GM23338 (cell line): ENCODE measurements around the gene TERT. TPM values are rescaled to one million over a fixed set of nuclear protein-coding genes. Genes with fewer than 3 reads are reported as not detected.

Experiments
- ATAC-seq: fragments of 200-7000 bp; cut with Tn5 transposase; 3 replicates; pipeline ENCODE4 v1.9.1; 2020
- DNase-seq: peaks from one replicate; pipeline ENCODE4 v3.0.0-alpha.2; 2015; ENCODE audit warnings: low spot score
- H2AFZ ChIP-seq: fragments of 200-600 bp; sonication (generic); 2 replicates; pipeline ENCODE4 v1.8.0; 2016; ENCODE audit warnings: antibody characterized with exemption, mild to moderate bottlenecking, moderate library complexity
- H3F3A ChIP-seq: fragments of 200-600 bp; sonication (generic); replicated peaks from 2 replicates; pipeline ENCODE4 v1.8.0; 2017; ENCODE audit warnings: antibody characterized with exemption, mixed run types, low read depth
- H3K27ac ChIP-seq: fragments of 200-600 bp; sonication (generic); 2 replicates; pipeline ENCODE4 v1.6.1; 2016; ENCODE audit warnings: low read depth
- H3K27me3 ChIP-seq: fragments of 200-600 bp; sonication (generic); 2 replicates; pipeline ENCODE4 v1.8.0; 2016; ENCODE audit warnings: mild to moderate bottlenecking, mixed run types, moderate library complexity; ENCODE audit not compliant: insufficient read depth
- H3K36me3 ChIP-seq: fragments of 200-600 bp; sonication (generic); 2 replicates; pipeline ENCODE4 v1.8.0; 2016; ENCODE audit warnings: mild to moderate bottlenecking; ENCODE audit not compliant: insufficient read depth
- H3K4me1 ChIP-seq: fragments of 200-600 bp; sonication (generic); 2 replicates; pipeline ENCODE4 v1.8.0; 2016; ENCODE audit warnings: mild to moderate bottlenecking, moderate library complexity; ENCODE audit not compliant: insufficient read depth
- H3K4me2 ChIP-seq: fragments of 200-600 bp; sonication (generic); 2 replicates; pipeline ENCODE4 v1.7.1; 2017; ENCODE audit warnings: mixed run types
- H3K4me3 ChIP-seq: fragments of 200-600 bp; sonication (generic); 2 replicates; pipeline ENCODE4 v1.6.1; 2016; ENCODE audit warnings: mixed run types
- H3K79me2 ChIP-seq: fragments of 200-600 bp; sonication (generic); replicated peaks from 2 replicates; pipeline ENCODE4 v1.8.0; 2017; ENCODE audit warnings: mild to moderate bottlenecking; ENCODE audit not compliant: insufficient read depth
- H3K9me2 ChIP-seq: fragments of 200-600 bp; sonication (generic); 2 replicates; pipeline ENCODE4 v1.8.0; 2017; ENCODE audit not compliant: insufficient read depth
- H4K20me1 ChIP-seq: fragments of 200-600 bp; sonication (generic); replicated peaks from 2 replicates; pipeline ENCODE4 v1.8.0; 2017; ENCODE audit warnings: mild to moderate bottlenecking; ENCODE audit not compliant: insufficient read depth
- H3K27ac Mint-ChIP-seq: 2 replicates; pipeline ENCODE4 v1.8.0; 2020; ENCODE audit warnings: inconsistent platforms, mild to moderate bottlenecking, moderate library complexity, mixed read lengths
- H3K27me3 Mint-ChIP-seq: 3 replicates; pipeline ENCODE4 v1.8.0; 2022; ENCODE audit warnings: low read depth, mild to moderate bottlenecking, moderate library complexity, mixed read lengths, inconsistent platforms; ENCODE audit not compliant: insufficient read depth, poor library complexity
- H3K36me3 Mint-ChIP-seq: 3 replicates; pipeline ENCODE4 v1.8.0; 2021; ENCODE audit warnings: low read depth, mild to moderate bottlenecking, inconsistent platforms, moderate library complexity, mixed read lengths
- H3K4me1 Mint-ChIP-seq: 3 replicates; pipeline ENCODE4 v1.8.0; 2020; ENCODE audit warnings: mild to moderate bottlenecking, inconsistent platforms, mixed read lengths
- H3K4me3 Mint-ChIP-seq: 3 replicates; pipeline ENCODE4 v1.8.0; 2021; ENCODE audit warnings: moderate library complexity, mild to moderate bottlenecking, inconsistent platforms, mixed read lengths
- H3K9me3 Mint-ChIP-seq: 3 replicates; pipeline ENCODE4 v1.8.0; 2020; ENCODE audit warnings: moderate library complexity, mild to moderate bottlenecking, inconsistent platforms, mixed read lengths
- CTCF ChIP-seq, 2 experiments: fragments of 200-600 bp in 1 of 2; sonication (generic) in 1 of 2; conservative IDR thresholded peaks; 2 replicates each; pipeline versions ENCODE4 v1.5.1 to v1.6.1; 2016 to 2017; ENCODE audit warnings: antibody characterized with exemption in 2 of 2, low read depth in 2 of 2, mild to moderate bottlenecking in 2 of 2, moderate library complexity in 1 of 2
- ETS1 ChIP-seq: IDR thresholded peaks from 2 replicates; pipeline ENCODE4 v1.6.1; 2016; ENCODE audit warnings: antibody characterized with exemption
- EZH2 ChIP-seq: fragments of 200-600 bp; sonication (generic); IDR thresholded peaks from one replicate; pipeline ENCODE4 v1.8.0; 2017; ENCODE audit warnings: antibody characterized with exemption, mild to moderate bottlenecking, low read depth; ENCODE audit not compliant: unreplicated experiment
- EZH2phosphoT487 ChIP-seq: fragments of 200-600 bp; sonication (generic); IDR thresholded peaks from one replicate; pipeline ENCODE4 v1.8.1; 2018; ENCODE audit warnings: antibody characterized with exemption; ENCODE audit not compliant: unreplicated experiment
- JUNB ChIP-seq: IDR thresholded peaks from one replicate; pipeline ENCODE4 v1.6.1; 2016; ENCODE audit warnings: antibody characterized with exemption; ENCODE audit not compliant: unreplicated experiment
- POLR2AphosphoS5 ChIP-seq: IDR thresholded peaks from 2 replicates; pipeline ENCODE4 v1.6.1; 2016; ENCODE audit warnings: antibody characterized with exemption, low read depth
- REST ChIP-seq: IDR thresholded peaks from one replicate; pipeline ENCODE4 v1.6.1; 2018; ENCODE audit warnings: antibody characterized with exemption; ENCODE audit not compliant: unreplicated experiment
- polyA plus RNA-seq: library from polyadenylated mRNA; unstranded; fragments of >200 nt; fragmentation: Nextera tagmentation; extraction: Ambion mirVana; gene quantifications from 2 replicates; pipeline ENCODE4 v1.2.1, GENCODE V29; 2016
- total RNA-seq: library from RNA; depleted of rRNA; stranded (reverse); fragments of >200 nt; shearing (Covaris generic); gene quantifications from 2 replicates; pipeline ENCODE4 v1.2.3, GENCODE V29; 2014

Gene TERT
- total and polyA plus RNA-seq, 2 experiments from 2014 or later = 9.8 to 46.4 TPM

GRCh38 chr5:1209489-1209852, 85.4 kb downstream of the TERT start:
- H3K79me2 ChIP-seq = no peaks in the 10 kb centered on the region
- Mint-ChIP-seq H3K36me3 (no peaks in the 10 kb centered on the region; the same call in 2 of the 3 replicates), H3K27me3 (peaks cover 7% of the 10 kb centered on the region), H3K9me3 (no peaks in the 10 kb centered on the region; the same call in 2 of the 3 replicates), H3K4me3 (no peak overlapping the region), H3K4me1 (peaks cover 12% of the 10 kb centered on the region), H3K27ac (no peak overlapping the region)
- no peak overlapping the region for H3K4me2 ChIP-seq
- no peaks in the 10 kb centered on the region for H3F3A ChIP-seq
- no peak for DNase-seq
- no peak overlapping the region for H2AFZ ChIP-seq
- no peaks in the 10 kb centered on the region for H3K27me3 ChIP-seq
- no peak overlapping the region for H3K4me3 ChIP-seq
- H3K27ac ChIP-seq = no peak overlapping the region
- H3K36me3 ChIP-seq = no peaks in the 10 kb centered on the region
- no peak for ATAC-seq
- no peaks in the 10 kb centered on the region for H3K9me2 ChIP-seq
- no peaks in the 10 kb centered on the region for H3K4me1 ChIP-seq
- no peaks in the 10 kb centered on the region; the same call in 1 of the 2 replicates for H4K20me1 ChIP-seq
- TF ChIP-seq JUNB (no peak), REST (no peak), ETS1 (no peak)

- H3K36me3 ChIP-seq = no peaks in the 10 kb centered on the region
- no peak overlapping the region for H2AFZ ChIP-seq
- H3K4me1 Mint-ChIP-seq = peaks cover 12% of the 10 kb centered on the region
- no peak overlapping the region for H3K4me2 ChIP-seq
- H3K79me2 ChIP-seq = no peaks in the 10 kb centered on the region
- H3K4me3 Mint-ChIP-seq = no peak overlapping the region
- H3K27ac Mint-ChIP-seq = no peak overlapping the region
- H3F3A ChIP-seq = no peaks in the 10 kb centered on the region
- H3K36me3 Mint-ChIP-seq = no peaks in the 10 kb centered on the region; the same call in 2 of the 3 replicates
- ATAC-seq (no peak), DNase-seq (no peak)
- no peak overlapping the region for H3K27ac ChIP-seq
- H3K27me3 Mint-ChIP-seq = peaks cover 7% of the 10 kb centered on the region
- no peaks in the 10 kb centered on the region for H3K4me1 ChIP-seq
- no peaks in the 10 kb centered on the region; the same call in 1 of the 2 replicates for H4K20me1 ChIP-seq
- H3K9me2 ChIP-seq = no peaks in the 10 kb centered on the region
- TF ChIP-seq EZH2phosphoT487 (no peak), POLR2AphosphoS5 (no peak), CTCF (conservative IDR thresholded peaks at IDR 0.05; ENCODE audit: low read depth in 2 of 2) (peak; percentile 11 to 42; a peak in 2 of 4 replicates), EZH2 (no peak)
- no peaks in the 10 kb centered on the region; the same call in 2 of the 3 replicates for H3K9me3 Mint-ChIP-seq
- H3K4me3 ChIP-seq = no peak overlapping the region
- H3K27me3 ChIP-seq = no peaks in the 10 kb centered on the region
These were observed 86.0 kb downstream of the TERT start for GRCh38 chr5:1208743-1209488.
